Osteocyte (in vitro differentiated cells): ENCODE measurements around the gene SNX25. TPM values are rescaled to one million over a fixed set of nuclear protein-coding genes. Genes with fewer than 3 reads are reported as not detected.

Source experiments
- DNase-seq: peaks from one replicate; pipeline ENCODE4 v3.0.0; 2021; ENCODE audit warnings: mixed read lengths; ENCODE audit not compliant: unreplicated experiment; ENCODE audit errors: extremely low spot score
- H3K27ac Mint-ChIP-seq: one replicate; pipeline ENCODE4 v1.8.0; 2021; ENCODE audit warnings: mild to moderate bottlenecking, mixed read lengths; ENCODE audit not compliant: unreplicated experiment
- H3K27me3 Mint-ChIP-seq: one replicate; pipeline ENCODE4 v1.8.0; 2021; ENCODE audit warnings: mixed read lengths; ENCODE audit not compliant: unreplicated experiment
- H3K36me3 Mint-ChIP-seq: one replicate; pipeline ENCODE4 v1.8.0; 2021; ENCODE audit warnings: mixed read lengths; ENCODE audit not compliant: unreplicated experiment
- H3K4me1 Mint-ChIP-seq: one replicate; pipeline ENCODE4 v1.8.0; 2021; ENCODE audit warnings: mixed read lengths; ENCODE audit not compliant: unreplicated experiment
- H3K4me3 Mint-ChIP-seq: one replicate; pipeline ENCODE4 v1.8.0; 2021; ENCODE audit warnings: mild to moderate bottlenecking, moderate library complexity, mixed read lengths; ENCODE audit not compliant: unreplicated experiment
- H3K9me3 Mint-ChIP-seq: one replicate; pipeline ENCODE4 v1.8.0; 2021; ENCODE audit warnings: mixed read lengths; ENCODE audit not compliant: unreplicated experiment
- CTCF ChIP-seq: fragments of 200-600 bp; sonication (generic); IDR thresholded peaks from 2 replicates; pipeline ENCODE4 v1.5.0; 2021; ENCODE audit warnings: antibody characterized with exemption, mild to moderate bottlenecking, moderate library complexity
- total RNA-seq: library from RNA; stranded (reverse); gene quantifications from 2 replicates; pipeline ENCODE4 v1.2.1, GENCODE V29; 2021

The SNX25 gene
- total RNA-seq, 1 donor from 2014 or later, result 44.4 TPM

GRCh38 chr4:185351691-185352090 lies 142.3 kb downstream of the SNX25 start:
- H3K36me3 Mint-ChIP-seq, result peaks cover 75% of the 10 kb centered on the region
- H3K4me1 Mint-ChIP-seq, result peaks cover 28% of the 10 kb centered on the region
- H3K27me3 Mint-ChIP-seq, result no peaks in the 10 kb centered on the region
- no peak for TF ChIP-seq CTCF
- no peaks in the 10 kb centered on the region for H3K9me3 Mint-ChIP-seq
- H3K4me3 Mint-ChIP-seq, result no peak overlapping the region
- no peak for DNase-seq
- H3K27ac Mint-ChIP-seq, result peak overlapping the region; percentile 6

GRCh38 chr4:185352202-185352601 lies 142.8 kb downstream of the SNX25 start:
- Mint-ChIP-seq H3K27ac (no peak overlapping the region), H3K27me3 (no peaks in the 10 kb centered on the region), H3K36me3 (peaks cover 70% of the 10 kb centered on the region), H3K9me3 (no peaks in the 10 kb centered on the region), H3K4me1 (peaks cover 28% of the 10 kb centered on the region), H3K4me3 (no peak overlapping the region)
- TF ChIP-seq CTCF, result no peak
- no peak for DNase-seq

- no peak for TF ChIP-seq CTCF
- Mint-ChIP-seq H3K36me3 (peaks cover 68% of the 10 kb centered on the region), H3K4me1 (peaks cover 30% of the 10 kb centered on the region), H3K27me3 (no peaks in the 10 kb centered on the region), H3K4me3 (no peak overlapping the region), H3K9me3 (no peaks in the 10 kb centered on the region), H3K27ac (peak overlapping the region; percentile 12)
- no peak for DNase-seq
Measured at GRCh38 chr4:185352741-185353140, 143.3 kb downstream of the SNX25 start.

- no peak for DNase-seq
- peaks cover 60% of the 10 kb centered on the region for H3K4me1 Mint-ChIP-seq
- H3K27ac Mint-ChIP-seq, result peak overlapping the region; percentile 97
- no peak for TF ChIP-seq CTCF
- no peaks in the 10 kb centered on the region for H3K9me3 Mint-ChIP-seq
- peak overlapping the region; percentile 49 for H3K4me3 Mint-ChIP-seq
- peaks cover 30% of the 10 kb centered on the region for H3K36me3 Mint-ChIP-seq
- no peaks in the 10 kb centered on the region for H3K27me3 Mint-ChIP-seq
Measured at GRCh38 chr4:185357211-185357610, 147.8 kb downstream of the SNX25 start.

- H3K27me3 Mint-ChIP-seq, result no peaks in the 10 kb centered on the region
- H3K27ac Mint-ChIP-seq, result peak overlapping the region; percentile 97
- peaks cover 66% of the 10 kb centered on the region for H3K4me1 Mint-ChIP-seq
Measured at GRCh38 chr4:185357733-185358440, 148.5 kb downstream of the SNX25 start.

More at GRCh38 chr4:185357733-185358440, 148.5 kb downstream of the SNX25 start:
- no peak for TF ChIP-seq CTCF
- H3K4me3 Mint-ChIP-seq, result peak overlapping the region; percentile 49
- H3K36me3 Mint-ChIP-seq, result peaks cover 24% of the 10 kb centered on the region
- no peaks in the 10 kb centered on the region for H3K9me3 Mint-ChIP-seq
- no peak for DNase-seq
